HG02852 (cell line): Measurements from ENCODE around the gene ASXL3.
A peak's percentile ranks its signal among the peaks of the same experiment; 100 is the strongest.

Source experiments
- ATAC-seq: cut with Tn5 transposase; IDR thresholded peaks from one replicate; pipeline ENCODE4 v1.9.1; 2021; ENCODE audit warnings: mild to moderate bottlenecking, moderate library complexity; ENCODE audit not compliant: unreplicated experiment

ASXL3 gene

DNA sequence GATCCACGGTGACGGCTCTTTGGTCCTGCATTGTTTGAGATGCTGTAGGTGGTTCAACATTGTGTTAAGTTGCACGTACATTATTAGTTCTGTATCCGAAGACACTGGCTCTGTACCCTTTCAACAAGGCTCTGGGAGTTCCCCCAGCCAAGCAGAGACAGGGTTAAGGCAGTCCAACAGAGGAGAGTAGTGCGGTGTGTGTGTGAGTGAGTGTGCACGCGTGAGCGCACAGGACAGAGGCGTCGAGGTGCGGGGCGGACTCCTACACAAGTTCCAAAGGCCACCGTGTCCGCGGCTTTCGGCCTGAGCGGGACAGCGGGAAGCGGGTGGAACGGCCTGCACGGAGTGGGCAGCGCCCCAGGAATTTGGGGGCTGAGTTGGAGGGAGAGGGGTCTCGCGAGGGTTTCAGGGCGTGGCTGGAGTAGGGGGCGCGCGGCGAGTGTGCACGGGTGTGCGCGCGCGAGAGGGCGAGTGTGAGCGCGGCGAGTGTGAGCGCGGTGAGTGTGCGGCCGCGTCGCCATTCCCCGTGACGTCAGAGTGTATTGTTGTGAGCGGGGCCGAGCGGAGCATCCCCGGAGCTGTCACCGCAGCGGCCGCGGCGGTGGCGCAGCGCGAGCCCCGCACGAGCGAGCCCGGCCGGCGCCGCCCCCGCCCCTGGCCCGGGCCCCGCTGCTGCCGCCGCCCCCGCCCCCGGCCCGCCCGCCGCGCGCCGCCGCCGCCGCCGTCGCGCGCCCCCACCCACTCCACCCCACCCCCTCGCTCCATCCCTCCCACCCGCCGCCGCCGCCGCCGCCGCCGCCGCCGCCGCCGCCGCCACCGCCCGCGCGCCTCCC is at the start of gene ASXL3:
TSS of gene ASXL3 (plus strand) at position 535 of the 833 bp plus-strand sequence. CDS start 413 bp downstream, outside the sequence.
- peak; percentile 58 for ATAC-seq

GRCh38 chr18:33532978-33533377 is 45.0 kb upstream of the ASXL3 start:
- no peak for ATAC-seq

DNA sequence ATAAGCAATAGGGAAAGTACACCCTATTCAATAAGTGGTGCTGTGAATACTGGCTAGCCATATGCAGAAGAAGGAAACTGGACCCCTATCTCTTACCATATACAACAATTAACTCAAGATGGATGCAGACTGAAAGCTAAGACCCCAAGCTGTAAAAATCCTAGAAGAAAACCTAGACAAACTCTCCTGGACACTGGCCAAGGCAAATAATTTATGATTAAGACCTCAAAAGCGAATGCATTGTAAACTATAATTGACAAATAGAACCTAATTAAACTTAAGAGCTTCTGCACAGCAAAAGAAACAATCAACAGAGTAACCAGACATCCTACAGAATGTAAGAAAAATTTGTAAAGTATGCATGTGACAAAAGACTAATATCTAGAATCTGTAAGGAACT is 41.1 kb upstream of the ASXL3 start:
- ATAC-seq: no peak

DNA sequence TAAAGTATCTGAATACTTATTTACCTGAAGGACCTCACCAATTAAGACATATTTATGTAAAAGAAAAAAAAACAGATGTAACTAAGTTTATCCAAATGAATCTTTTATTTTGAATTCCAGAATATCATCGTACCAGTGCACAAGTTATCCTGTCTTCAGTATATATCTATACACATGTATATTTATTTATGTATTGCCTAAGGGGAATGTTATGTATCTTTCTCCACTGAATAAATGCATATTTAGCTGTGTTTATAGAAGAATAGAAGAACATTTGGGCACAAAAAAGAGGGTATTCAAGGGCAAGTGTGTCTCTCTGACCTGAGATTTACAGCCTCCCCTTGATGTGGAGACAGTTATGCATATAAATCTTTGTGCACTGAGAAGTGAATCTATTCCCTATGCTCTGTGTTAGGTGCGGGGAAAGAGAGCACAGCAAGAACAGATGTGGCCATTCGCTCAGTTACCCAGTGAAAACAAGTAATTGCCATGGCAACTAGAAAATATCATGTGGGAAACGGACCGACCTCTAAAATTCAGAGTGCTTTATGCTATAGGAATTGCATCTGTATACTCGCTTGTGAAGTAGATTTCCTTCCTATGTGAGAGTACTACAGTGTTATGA is 39.5 kb upstream of the ASXL3 start:
- ATAC-seq: no peak

DNA sequence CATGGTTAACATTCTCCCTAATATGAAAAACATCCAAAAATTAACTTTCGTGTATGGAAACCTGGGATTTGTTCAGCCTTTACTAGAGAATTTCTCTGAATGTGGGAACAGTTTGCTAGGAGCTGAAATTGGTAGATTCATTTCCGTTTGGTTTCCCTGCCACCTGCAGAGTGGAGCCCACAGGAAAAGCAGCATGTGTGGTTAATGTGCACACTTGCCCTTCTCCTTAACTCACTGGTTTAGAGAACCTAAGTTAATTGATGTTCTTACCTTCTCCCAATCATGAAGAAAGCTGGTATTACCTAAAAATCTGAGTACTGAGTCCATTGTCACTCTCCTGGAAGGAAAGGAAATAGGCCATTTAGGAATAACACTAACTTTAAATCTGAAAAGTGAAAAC is 37.6 kb upstream of the ASXL3 start:
- ATAC-seq: no peak

- ATAC-seq: no peak
Measured at GRCh38 chr18:33541316-33541715, 36.7 kb upstream of the ASXL3 start.

DNA sequence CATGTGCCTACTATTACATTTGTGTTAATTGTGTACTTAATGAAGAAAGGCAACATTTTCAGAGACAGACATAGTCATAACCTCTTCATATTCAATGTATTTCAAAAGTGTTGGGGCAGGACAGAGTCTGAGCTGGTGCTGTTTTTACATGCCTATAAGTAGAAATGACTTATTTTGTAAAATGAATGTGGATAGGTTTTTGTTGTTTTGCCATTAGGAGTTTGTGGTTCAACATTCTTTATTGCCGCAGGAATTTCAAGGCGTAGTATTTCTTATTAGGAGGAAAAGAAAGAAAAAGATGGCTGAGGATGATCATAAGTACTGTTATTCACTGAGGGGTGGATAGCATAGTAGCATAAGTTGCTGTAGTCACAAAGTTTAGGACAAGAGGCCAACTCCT is 21.2 kb upstream of the ASXL3 start:
- no peak for ATAC-seq

- ATAC-seq: no peak
Measured at GRCh38 chr18:33557706-33558105, 20.3 kb upstream of the ASXL3 start.

DNA sequence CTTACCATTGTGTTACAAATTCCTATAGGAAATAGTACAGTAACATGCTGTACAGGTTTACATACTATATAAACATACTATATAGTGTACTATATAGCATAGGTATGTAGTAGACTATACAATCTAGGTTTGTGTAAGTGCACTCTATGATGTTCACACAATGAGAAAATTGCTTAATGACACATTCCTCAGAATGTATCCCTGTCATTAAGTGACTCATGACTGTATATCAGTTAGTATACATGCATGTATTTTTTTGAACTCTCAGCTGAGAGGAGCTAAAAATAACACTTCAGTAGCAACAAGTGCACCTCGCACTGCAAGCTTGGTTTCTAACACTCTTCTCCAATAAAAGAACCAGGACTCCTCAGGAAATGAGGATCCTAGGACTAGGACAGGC is 19.5 kb upstream of the ASXL3 start:
- ATAC-seq: no peak

DNA sequence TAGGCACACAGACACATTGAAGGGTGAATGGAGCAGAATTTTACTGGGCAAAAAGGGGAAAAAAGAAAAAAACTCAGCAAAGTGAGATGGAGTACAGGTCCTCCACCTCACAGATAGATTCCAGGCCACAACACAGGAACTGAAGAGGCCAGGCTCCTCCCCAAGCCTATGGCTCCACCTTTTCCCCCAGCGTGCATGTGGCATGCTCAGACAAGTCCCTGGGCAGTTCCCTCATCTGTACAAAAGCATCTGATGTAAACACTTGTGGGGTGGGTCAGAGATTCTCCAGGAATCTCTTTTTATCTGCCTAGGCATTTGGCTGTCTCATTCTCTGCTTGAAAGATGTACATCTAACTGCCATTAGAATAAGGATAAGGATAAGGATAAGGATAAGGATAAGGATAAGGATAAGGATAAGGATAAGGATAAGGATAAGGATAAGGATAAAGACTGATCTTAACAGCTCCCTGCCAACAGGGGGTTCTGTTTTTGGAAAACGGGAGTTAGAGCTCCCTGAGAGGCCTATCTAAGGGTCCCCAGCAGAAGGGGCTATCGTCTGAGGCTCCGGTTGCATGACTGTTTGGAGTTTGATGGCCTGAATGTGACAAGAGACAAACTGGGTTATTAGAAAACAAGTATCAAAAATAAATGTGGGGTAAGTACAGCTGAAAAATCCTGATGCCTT is 17.2 kb upstream of the ASXL3 start:
- peak; percentile 78 for ATAC-seq

GRCh38 chr18:33562741-33563140 is 15.3 kb upstream of the ASXL3 start:
- no peak for ATAC-seq

- ATAC-seq: no peak
Measured at GRCh38 chr18:33567705-33568104, 10.3 kb upstream of the ASXL3 start.

DNA sequence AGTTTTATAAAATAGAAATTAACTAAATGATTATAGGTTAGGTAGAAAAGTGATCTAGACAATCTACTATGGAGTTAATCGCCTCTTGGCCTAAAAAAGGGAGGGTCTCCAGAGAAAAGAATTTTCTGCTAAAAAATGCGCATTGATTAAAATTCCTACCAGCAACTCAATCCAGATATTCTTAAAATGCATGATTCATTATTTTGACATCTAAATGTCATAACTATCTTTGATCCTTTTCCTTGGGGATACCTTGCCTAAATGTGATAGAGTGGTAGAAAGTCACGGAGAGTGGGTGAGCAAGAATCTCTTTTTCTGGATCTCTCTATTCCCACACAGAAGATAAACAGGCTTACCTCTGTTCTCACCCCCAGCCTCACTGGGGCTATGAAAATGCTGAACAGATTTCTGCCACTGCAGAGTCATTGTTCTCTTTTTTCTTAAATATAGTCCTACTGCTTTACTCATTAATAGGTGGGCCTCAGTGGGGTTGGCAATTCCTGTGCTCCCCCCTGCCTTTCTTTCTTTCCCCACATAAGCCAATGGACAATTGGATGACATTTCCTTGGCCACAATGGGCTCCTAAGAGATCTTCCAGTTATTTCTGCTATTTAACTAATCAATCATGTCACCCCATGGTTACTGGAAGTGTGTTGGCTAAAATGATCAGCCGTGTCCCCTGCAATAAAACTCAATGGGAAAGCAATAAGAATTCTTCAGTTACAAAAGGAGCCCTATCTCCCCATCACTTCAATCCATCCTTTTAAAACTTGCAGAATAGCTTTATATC is 5.8 kb upstream of the ASXL3 start:
- no peak for ATAC-seq

DNA sequence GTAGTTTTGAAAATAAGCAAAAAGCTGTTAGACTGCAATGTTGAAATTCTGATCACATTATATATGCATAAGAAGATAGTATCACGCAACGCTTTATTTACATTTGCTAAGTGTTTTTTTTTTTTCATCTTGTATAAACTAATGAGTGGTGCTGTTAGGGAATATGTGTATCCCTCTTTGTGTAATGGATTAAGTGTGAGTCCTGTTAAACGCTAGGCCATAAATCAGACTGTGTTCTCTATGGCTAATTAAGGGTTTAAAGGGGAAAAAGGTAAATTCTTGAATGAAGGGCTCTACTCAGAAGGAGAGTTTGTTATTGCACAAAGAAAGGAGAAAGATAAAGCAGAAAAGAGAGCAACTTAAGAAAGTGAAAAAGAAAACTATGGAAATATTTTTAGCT is 4.8 kb upstream of the ASXL3 start:
- ATAC-seq: no peak

DNA sequence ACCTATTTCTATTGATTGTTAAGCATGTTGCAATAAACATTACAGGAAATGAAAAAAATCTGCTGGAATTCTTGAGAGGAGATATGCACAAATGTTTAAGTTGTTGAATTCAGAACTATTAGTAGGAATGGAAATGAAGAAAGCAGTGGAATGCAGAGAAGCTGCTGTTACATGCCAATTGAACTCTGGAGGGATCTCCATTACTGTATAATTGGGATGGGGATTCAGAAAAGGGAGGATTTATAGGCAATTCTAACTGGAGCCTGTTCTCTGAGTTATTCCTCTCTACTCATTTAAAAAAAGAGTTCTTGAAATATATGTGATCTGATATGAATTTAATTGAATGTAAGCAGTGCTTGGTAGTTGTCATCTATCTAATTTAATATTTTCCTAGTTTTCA is 2.6 kb upstream of the ASXL3 start:
- ATAC-seq: no peak

GRCh38 chr18:33576999-33577646 is 896 bp upstream of the ASXL3 start:
- ATAC-seq: no peak

DNA sequence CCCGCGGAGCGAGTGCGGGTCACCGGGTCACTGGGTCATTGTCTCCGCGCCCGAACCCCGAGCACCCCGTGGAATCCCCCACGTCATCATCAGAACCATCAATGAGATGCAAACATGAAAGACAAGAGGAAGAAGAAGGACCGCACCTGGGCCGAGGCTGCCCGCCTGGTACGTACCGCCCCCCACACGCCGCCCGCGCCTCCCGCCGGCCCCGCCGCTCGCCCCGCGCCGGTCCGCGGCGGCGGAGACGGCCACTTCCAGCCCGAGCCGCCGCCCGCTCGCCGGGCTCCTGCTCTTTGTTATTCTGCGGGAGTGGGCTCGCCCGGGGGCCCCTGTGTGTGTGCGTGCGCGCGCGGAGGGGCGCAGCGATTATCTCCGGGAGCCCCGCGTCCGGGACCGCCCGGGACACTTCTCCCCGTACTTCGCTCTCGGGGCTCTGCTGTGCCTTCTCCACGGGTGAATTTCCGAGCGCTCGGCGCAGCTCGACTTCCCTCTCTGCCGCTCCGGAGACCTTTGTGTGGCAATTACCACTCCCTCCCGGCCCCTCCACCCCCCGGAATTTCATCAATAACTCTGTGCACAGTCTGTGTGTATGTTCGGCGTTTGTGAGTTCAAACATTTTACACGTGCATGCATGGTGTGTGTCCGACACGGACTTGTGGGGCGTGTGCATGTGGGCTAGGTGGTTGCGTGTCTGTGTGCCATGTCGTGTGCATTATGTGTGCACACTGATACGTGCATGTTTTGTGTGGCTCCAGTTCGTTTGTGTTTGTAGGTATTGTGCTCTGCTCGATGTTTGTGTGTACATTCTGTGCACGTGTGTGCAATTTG is 714 bp downstream of the ASXL3 start:
- no peak for ATAC-seq

DNA sequence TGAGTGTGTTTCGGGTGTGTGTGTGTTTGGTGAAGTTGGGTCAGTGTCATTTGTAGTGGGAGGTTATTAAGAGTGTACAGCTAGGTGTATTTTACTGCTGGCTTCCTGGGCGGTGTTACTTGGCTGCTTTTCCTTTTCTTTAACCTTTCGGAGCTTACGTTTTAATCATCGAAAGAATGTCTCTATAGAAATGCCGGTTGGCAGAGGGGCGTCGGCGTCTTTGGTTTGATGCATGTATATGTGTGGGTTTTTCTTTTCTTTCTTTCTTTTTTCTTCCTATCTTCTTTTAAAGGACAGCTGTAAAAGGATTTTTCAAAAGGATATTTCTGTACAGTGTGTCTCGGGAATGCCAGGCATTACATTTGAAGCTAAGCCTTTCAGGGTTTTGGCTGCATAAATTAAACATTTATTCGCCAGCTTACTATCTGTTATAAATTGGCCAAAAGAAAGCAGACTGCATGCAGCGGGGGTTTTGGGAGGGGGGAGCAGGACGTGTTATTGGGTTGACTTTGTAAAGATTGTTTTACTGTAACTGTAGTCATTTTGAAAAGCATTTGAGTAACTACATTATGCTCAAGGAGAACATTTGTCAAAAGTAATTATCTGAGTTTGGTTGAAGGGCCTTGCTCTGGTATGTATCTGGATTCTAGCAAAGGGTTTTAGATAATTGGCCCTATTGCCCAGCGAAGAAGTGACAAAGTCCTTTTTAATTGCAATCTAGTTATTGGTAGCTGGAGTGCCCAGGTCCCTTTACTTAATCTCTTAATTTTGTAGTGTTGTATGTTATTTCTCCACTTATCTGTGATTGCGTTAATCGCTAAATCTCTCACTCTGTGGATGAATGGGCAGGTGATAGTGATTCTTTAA is 1.6 kb downstream of the ASXL3 start:
- no peak for ATAC-seq

- ATAC-seq: no peak
Measured at GRCh38 chr18:33580546-33580945, 2.5 kb downstream of the ASXL3 start.
